Measurements from ENCODE around the gene TBRG4.
"Not testable (repeated sequence)": the region's sequence is repeated elsewhere in the genome, so short reads cannot be mapped to it uniquely, and the experiment has no call there.

Gene TBRG4

DNA sequence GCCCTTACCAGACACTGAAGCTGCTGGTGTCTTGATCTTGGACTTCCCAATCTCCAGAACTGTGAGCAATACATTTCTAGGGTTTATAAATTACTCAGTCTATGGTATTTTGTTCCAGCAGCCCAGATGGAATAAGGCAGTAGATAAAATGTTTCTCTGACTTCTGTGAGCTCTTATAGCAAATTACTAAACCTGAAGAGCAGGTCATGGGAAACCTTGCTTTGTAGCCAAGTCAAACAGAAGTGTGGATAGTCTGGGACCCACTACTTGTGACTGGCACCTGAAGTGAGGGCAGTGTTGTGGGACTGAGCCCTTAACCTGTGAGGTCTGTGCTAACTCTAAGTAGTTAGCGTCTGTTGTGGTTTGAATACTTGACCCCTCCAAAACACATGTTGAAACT is 4.6 kb upstream of the TBRG4 start:
- no peak for DNase-seq

DNA sequence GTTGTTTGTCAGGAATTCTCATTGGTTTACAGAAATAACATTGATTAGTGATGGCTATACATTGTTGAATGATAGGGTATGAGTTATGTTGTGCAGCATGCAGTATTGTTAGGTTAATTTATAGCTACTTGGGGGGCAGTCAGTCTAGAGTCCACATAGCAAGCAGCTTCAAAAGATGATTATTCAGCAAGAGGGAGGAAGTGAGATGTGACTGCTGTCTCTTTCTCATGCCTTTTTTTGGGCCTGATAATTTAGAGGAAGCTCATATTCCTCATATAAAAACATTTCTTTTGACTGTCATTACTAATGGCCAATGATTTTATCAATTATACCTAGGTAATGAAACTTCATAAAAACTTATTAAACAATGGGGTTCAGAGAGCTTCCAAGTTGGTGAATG is 3.4 kb upstream of the TBRG4 start:
- DNase-seq, result no peak

DNA sequence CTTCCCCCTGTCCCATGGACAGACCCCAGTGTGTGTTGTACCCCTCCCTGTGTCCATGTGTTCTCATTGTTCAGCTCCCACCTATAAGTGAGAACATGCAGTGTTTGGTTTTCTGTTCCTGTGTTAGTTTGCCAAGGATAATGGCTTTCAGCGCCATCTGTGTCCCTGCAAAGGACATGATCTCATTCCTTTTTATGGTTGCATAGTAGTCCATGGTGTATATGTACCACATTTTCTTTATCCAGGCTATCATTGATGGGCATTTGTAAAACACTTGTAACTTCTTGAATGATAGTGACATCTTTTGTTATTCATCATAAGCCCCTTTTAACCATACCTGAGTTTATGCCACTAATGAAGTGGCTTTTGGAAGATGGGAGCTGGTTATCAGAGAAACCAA is 2.8 kb upstream of the TBRG4 start:
- DNase-seq, result not testable (repeated sequence)

DNA sequence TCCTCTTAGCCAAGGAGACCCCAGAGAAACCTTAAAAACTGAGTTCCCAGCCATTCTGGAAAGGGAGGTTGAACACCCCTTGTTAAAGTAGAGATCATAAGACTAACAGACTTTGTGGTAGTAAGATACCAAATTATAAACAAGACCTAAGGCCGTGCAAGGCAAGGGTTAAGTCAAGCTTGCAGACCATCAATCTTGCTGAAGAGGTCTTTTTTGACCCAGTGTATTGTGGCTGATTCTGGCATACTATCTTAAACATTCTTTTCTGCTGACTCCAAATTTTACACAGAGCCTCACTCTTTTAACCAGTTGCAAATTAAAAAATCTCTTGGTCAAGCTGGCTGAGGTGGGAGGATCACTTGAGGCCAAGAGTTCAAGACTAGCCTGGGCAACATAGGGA is 1.2 kb upstream of the TBRG4 start:
- peak; percentile 9 for DNase-seq

DNA sequence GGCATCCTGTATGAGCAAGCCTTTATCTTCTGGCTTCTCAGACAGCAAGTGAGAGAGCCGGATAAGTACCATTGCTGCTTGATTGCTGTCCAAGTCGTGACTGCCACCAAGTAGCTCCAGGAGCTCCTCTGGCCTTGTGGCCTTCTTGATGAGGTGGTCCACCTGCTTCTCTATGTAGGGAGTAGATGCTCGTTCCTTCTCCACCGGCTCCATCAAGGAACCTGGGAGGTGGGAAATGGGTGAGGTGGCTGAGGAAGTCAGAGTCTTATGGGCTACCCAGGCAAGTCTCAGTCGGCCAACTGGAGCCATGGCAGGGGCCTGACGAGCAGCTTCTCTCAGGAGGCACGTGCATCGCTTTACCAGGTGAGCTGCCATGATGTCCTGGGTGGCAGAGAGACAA is 2.6 kb downstream of the TBRG4 start:
- no peak for DNase-seq

DNA sequence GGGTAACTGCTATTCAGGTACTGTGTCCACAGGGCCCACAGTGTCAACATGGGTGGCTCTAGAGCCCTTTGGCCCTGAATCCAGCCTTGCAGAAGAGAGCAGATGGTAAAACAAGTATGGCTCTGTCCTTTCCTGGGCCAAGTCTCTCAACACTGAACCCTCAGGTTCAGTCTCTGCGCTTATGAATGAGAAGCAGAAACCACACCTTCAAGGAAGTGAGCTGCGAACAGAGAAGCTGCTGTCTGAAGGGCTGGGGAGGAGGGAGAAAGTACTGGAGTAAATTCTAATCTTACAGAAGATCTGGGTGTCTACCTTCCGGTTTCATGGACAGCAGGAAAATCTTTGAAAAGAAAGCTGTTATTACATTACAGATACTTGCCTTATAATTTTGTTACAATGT is 4.1 kb downstream of the TBRG4 start:
- DNase-seq, result no peak

DNA sequence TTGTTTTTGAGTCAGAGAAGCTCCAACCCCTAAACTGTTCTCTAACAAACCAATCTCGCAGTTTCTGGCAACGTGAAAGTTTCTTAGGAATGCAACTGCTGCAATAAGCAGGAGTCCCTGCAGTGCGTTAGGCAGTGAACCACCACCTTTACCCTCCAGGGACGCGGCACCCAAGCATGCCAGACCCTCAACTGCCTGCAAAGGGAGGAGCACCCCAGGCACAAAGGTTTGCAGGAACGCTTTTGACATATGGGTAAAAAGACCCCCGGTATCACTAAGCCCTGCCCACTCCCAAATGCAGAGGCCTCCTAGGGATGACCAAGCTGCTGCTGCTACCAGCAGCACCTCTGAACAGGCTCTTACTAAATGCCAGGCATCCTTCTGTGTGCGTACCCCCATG is 4.7 kb downstream of the TBRG4 start:
- no peak for DNase-seq

DNA sequence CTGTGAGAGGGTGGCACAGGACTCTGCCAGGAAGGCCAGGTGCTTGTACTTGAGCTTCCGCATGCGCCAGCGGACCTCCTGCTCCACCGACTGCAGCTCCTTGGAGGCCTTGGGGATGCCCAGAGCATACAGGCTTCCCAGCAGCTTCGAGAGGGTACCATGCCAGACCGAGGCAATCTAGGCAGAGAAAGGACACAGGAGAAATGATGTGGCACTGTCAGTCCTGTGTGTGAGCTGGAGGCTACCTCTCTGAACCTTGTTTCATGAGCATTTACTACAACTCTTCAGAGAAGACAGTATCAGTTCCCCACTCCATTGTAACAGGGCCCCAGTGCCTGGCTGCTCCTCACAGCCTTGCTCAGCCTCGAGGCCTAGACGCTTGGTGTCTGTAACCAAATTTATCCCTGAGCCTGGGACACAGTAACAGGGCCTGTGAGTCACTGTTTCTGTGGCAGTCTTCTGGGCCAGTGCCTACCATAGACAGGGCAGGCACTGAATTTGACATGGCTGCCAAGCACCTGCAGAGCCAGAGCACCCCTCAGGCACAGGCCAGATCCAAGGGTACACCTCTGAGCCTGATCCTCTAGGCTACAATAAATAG is 5.8 kb downstream of the TBRG4 start:
- DNase-seq, result no peak

DNA sequence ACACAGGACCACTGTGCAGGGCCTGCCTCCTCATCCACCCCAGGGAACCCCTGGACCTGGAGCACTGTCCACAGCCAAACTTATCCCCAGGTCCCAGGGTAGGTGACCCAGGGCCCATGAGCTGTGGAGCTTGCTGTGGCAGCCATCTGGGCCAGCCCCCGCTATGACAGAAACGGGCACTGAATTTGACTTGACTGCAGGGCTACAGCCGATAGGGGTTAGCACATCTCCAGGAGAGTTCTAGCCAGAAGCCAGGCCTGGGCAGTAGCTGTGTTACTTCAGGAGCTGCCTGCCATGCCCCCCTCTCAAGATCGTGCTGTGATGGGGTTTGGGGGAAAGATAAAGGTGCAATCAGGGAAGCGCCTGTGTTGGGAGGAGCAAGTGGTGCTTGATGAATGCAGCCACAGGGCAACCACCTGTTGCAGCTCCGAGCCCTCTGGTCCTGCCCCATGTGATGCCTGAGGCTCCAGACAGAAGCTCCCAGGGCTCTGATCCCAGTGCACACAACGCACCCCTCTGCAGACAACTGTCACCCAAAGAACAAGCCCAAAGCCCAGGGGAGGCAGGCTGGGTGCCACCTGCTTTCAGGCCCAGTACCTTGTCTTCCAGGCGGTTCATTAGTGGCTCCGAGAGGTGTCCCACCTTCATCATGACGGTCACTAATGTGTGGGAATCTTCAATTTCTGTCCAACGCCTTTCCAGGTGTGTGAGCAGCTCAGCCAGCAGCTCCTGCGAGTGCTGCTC is 6.5 kb downstream of the TBRG4 start:
- no peak for DNase-seq

DNA sequence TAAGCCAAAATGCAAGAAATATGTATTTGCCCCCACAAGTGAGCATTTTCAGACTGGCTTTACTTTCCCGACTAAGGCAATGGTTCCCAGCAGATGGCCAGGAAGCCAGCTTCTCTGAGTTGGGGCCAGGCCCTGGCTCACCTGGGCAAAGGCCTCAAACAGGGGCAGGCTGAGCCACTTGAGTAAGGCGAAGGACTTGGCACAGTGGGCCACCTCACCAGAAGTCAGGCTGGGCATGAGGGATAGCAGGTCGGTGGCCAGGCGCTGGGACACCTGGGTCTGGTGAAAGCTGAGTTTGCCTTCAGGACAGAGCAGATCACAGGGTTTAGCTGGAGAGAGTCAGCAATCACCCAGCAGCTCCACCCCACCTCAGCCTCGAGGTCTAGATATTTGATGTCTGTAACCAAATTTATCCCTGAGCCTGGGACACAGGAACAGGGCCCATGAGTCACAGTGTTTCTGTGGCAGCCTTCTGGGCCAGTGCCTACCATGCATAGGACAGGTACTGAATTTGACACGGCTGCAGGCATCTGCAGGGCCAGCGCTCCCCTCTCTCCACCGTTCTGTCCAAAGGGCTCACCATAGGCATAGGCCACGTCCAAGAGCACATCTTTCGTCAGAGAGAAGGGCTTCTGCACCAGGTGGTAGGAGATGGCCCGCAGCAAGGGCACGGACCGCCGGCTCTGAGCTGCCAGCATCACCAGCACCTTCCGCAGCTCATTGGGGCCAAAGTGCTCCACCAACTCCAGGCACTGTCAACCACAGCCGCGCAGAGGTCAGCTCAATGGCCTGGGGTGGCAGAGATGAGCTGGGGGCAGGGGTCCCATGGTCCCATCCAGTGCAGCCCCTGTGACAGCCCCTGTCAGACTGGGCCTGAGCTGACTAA is 7.3 kb downstream of the TBRG4 start:
- no peak for DNase-seq

DNA sequence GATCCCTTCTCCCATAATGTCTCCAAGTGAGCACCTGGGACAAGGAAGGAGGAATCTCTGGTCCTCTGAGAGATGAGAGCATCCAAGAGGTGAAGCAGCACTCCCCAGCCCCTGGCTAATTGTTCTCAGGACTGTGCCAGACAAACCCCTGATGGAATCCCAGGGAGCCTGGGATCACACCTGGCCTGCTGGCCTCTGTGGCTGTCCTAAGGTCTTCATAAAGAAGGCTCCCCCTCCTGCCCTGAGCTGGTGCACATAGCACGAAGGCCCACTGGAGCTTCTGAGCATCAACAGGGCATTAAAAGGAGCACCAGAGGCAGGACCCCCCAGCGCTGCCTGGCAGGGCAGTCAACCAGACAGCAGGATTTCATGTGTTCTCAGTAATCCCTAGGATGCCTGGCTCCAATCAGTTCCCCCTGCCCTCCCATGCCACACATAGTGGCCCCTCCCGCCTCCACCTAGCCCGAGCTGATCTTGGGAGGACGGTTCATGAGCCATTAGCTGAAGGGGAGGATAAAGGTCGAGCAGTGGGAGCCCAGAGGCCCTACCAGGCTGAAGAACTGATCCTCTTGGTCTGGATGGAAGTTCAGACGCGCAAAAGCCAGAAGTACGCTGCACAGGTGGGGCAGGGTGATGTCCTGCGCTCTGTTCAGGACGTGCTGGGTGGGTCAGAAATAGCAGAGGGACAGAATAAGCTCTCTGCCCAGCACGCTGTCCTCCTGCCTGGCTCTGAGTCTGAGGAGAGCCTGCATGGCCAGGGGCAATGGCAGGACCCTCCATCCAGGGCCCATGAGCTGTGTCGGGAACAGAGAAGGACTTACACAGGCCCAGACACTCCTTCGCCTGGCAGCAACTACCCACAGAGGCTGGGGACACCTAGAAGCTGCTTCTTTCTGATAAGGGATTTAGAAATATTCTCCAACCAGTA is 8.4 kb downstream of the TBRG4 start:
- no peak for DNase-seq

DNA sequence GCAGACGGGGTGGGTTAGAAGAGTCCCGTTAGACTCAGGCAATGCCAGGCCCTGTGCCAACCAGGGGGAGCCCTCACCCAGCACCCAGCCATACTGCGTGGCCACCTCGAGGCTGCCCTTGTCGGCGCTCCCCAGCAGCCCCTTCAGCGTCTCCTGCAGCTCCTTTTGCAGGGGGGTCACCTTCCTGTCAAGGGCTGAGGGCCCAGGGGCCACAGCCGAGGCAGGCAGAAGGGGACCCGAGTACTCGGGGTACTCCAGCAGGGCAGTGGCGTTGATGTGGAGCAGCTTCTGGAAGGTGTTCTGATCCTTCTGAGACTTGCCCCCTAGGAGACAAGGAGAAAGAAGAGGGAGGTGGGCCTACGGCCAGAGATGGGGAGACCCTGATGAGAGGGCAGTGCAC is 9.7 kb downstream of the TBRG4 start:
- no peak for DNase-seq

DNA sequence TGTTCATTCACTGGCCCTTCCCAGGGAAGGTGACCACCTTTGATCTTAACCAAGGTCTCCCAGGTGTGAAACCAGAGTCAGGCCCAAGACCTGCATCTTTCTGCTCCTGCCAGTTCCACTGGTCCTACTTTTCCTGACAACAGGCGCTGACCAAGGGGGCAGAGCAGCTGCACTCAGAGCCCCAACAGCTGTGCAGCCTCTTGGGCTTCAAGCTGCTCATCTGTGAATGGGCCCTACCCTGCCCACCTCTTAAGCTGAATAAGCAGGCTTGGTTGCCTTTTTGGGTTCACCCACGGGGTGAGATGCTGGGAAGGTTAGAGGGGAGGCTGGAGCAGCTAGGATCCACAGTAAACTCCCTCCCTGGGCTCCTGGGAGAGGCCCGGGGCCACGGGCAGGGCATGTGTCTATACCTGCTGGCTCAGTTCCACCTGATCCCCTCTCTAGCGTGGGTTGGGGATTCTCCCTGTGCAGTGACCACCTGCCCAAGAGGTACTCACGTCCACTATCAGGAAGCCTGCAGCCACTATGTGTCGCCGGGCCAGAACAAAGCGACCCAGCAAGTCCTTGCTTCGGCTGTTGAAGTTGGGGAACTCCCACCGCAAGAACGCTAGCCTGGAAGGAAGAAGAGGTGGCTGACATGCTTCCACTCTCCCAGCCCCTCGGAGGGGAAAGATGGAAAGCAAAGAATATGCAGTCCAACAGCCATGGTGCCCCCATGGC is 10.6 kb downstream of the TBRG4 start:
- DNase-seq, result no peak

DNA sequence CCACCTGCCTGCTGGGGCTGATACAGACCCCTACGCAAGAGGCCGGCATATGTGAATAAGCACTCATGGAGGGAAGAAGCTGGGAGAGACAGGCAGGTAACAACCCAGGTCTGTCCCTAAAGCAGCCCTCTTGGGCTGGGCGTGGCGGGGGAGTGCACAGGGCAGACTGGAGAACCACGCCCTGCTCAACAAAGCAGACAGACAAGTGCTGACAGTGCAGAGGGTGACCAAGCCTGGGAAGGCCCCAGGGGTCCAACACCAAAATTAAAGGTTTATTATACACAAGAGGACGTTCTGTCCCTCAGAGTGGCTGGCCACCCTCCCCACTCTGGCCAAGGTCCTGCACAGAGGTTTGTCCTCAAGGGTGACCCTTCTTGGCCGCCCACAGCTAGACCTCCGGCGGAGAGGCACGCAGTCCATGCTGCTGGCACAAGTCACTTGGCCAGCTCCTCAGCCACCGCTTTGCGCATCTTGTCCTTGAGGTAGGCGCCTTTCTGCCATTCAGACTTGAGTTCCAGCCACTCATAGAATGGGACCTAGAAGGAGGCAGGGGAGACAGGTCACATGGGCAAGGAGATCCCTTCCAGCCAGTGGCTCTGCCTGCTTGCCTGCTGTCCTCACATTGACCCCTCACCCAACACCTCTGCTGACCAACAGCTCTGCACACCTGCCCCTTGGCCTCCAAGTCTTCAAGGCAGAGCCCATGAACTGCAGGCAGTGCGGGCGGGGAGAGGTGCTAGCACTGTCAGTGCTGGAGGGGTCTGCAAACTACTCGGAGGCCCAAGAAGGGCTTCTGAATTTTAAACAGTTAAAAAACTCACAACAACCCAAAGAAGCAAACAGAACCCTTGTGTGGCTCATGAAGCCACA is 11.4 kb downstream of the TBRG4 start:
- no peak for DNase-seq

DNA sequence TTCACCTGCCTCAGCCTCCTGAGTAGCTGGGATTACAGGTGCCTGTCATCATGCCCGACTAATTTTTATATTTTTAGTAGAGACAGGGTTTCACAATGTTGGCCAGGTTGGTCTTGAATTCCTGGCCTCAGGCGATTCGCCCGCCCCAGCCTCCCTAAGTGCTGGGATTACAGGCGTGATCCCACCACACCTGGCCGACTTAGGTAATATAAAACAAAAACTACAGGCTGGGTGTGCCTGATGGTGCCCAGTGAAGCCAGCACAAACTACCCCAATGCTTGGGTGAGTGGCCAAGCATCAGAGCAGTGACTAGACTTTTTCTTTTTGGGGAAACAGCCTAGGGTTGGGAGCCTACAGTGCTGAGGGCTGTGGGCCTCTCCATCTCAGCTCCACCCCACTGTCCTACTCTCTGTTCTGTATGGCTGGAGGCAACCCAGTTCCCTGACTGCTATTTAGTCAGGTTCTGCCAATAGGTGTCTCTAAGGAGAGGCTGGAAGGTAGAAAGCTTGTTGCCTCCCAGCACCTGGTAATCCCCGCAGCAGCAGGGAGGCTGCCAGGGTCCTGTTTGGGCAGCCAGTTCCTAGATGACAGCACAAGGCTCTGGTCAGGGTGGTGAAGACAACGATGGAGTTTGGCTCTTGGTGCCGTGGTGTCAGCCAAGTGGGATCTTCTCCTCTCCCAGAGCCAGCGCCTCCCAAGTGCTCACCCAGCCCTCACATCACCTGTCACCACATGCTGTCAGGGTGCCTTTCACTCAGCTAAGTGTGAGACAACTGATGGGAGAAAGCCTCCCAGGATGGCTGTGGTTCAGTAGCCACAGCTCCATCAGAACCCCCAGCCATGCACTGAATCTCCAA is 12.3 kb downstream of the TBRG4 start:
- DNase-seq, result no peak

DNA sequence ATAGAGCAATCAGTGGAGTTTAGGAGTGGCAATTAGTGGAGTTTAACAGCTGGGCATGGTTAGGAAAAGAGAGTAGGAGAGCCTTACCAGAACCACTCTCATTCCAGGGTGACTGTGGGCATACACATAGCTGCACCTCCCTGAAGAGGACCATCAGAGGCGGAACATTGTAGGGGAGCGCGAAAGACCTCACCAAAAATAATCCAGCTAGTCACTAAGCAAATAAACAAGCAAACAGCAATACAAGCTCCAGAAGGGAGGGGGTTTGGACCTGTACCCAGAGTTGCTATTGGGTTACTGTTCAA is 18.6 kb downstream of the TBRG4 start:
- no peak for DNase-seq

DNA sequence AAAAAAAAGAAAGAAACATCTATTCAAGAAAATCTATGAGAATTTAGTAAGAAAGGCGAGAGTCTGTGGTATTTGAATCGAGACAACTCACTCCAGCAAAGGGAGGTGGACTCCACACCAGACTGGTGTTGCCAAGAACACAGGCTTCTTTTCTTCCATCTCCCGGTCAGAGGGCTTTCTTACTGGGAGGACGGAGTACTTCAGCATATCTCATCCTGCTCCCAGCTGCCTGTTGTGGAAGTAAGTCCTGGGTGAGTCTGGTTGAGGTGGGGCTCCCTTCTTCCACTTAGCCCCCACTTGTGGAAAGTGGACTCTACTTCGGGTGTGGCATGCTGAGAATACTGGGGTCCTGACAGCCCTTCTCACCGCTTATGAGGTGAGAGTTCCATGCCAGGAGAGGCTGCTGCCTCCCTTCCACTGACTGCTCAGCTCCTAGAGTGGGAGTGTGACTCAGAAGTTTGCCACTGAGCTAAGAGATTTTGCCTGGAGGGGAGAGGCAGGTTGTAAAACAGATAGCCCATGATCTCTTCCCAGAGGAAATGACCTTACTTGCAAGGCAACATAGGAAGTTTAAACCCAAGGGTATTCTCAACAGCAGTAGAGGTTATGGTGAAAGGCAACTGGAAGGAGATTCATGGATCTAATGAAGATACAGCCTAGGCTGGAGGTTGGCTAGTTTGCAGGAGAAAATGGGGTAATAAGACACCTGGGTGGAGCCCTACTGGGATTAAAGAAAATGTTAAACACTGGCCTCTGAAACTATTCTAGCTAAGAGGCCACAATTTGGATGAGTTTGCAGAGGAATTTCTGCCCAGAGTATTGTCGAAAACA is 19.2 kb downstream of the TBRG4 start:
- DNase-seq, result no peak

DNA sequence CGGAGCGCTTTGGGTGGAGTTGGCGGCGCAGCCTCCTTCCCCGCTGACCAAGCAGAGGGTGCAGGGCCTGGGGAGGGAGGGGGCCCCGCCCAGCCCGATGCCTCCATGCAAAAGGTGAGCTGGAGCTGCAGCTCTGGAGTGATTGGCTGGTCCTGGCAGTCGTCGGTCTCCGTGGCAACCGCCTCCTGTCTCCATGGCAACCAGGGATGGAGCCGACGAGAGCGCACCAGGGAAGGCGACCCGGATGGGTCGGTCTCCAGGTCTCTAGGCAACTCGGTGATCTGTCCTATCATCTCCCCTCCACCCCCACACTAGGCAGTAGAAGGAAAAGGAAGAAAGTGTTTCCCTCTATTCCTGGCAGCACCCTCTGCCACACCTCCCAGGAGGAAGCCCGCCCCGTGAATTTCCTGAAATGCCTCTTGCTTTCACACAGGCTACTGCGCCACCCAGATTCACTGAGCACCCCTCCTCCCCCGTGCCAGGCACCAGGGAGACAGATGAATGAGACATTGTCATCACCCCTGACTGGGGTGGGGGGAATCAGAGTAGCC is 22.1 kb downstream of the TBRG4 start:
- DNase-seq, result peak; percentile 62
